GF-D8 (cell line): Measurements from ENCODE around the gene NFIB.

Experiments used
- DNase-seq: peaks from one replicate; lab custom pipeline; 2025; lab: John Stamatoyannopoulos, UW

NFIB gene

DNA sequence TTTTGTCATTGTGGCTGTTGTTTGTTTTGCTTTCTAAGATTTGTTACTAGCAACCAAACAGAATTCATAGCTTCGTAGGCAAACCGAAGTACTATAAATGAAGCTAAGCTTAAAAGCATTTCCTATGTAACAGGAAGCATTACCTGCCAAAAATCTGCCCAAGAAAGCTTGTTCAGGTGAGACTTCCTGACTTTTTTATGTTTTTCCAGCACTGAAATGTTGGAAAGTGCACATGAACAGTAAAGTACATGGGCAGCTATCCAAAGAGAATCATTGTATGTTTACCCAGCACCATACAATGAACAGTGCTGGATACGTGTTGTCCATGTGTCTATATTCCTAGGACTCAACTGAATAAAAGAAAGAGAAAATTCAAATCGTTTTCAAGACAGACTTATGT lies 247.1 kb downstream of the NFIB start:
- no peak for DNase-seq

DNA sequence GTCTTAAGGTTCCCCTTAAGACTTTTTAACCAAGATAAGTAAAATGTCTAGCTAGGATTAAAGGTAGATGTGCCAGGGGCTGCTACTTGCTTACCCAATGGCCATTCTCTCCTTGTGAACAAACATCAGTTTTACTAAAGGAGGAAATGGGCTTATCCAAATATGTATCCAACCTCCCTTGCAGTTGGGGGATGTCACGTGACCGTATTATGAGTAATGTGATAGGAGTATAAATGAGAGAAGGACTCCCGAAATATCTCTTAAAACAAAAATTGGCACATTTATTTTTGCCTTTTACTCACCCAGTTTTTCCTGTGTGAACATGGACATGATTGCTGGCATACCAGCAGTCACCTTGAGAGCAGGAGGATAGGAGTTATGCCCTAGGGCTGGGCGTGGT lies 247.9 kb downstream of the NFIB start:
- no peak for DNase-seq

DNA sequence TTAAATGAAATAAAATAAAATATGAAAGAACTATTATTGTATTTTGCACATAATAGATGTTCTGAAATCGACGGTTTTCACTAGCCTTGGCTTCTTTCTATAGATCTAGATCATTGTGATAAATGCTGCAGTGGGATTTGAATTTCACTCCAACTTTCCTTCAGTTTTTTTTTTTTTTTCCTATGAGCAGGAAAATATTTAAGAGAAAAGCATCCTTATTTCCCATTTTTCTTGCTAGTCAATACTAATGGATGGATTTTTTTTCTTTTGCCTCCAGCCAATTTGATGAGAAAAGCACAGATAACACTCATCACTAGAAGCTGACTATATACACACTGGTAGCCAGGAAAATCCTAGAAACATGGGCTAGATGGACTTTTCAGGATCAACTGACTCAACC lies 249.0 kb downstream of the NFIB start:
- DNase-seq, result no peak

DNA sequence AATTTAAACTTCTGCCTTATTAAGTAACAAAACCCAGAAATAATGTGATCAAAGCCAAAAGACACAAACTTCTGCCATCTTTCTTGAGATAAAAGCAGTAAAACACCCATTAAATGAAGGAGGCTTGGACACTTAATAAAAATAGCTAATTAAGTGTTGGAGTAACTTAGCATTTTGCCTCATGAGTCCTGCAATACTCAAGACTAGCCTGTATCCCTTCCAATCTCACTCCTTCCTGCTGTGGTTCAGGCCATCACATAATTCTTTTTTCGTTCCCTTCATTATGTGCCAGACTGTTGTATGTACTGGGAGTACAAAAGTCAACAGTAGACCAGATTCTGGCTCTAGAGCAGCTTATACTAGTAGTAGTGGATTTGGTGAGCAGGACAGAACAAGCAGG lies 250.2 kb downstream of the NFIB start:
- no peak for DNase-seq

- DNase-seq, result no peak
Observed at GRCh38 chr9:14062586-14063221, 251.2 kb downstream of the NFIB start.

GRCh38 chr9:14061936-14062585 lies 251.9 kb downstream of the NFIB start:
- DNase-seq, result no peak

GRCh38 chr9:14058325-14058688 lies 255.6 kb downstream of the NFIB start:
- no peak for DNase-seq

DNA sequence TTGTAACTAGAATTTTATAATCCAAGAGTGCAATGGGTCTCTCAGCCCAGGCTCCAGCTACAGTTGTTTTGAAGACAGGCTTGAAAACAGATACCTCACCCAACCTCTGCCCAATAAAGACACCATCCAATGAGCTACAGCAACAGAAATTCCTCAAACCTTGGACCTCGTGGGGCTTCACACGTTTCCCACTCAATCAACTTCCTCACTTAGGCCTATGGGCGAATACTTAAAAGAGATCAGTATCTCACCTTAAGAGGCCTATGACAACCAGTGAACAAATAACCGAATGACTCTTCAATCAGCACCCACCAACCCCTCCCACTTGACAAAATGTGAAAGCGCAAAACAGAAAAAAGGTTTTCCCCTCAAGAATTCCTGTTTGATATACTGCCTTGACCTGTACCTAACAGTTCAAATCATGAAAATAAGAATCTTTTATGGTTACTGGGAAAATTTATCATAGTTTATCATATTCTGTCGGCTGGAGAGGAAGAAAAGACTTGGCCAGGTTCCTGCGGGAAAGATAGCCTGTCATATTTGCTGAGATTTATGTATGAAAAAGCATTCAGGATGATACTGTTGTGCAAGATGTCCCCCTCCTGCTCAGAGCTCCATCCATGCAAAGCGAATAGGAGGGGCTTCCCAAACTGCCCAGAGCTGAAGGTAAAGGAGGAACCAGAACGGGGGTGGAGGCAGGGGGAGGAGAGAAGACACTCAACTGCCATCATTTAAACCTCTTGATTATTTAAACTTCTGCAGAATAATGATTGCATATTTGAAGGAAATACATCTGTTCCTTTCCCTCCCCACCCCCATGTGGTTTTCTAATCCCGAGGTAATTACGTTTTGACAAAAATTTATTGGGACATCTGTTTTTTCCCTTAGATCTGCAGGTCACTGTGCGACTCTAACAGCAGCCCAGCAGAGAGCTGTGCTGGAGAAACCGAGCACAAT lies 256.3 kb downstream of the NFIB start:
- no peak for DNase-seq

DNA sequence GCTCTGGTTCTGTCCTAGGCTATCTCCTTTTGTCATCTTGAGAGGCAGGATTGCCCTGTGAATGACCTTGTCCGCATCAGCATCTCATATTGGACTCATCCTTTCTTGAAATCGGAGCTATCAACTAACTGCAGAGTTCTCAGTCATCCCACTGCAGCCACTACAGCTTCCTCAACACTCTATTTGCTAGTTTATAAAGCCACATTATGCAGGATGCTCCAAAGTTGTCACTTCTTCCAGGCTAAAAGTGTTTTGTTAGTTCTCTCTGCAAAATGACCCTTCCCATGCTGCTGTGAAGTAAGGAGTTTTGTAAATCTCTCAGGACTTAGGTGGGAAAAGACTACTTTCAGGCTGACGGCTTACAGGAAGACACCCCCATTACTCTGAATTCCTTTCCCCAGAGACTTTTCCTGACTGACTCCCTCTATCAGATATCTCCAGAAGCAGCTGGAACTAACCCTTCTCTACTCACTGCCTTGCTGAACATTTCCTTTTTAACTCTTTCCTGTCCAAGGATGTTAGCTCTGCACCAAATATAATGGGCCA lies 257.6 kb downstream of the NFIB start:
- no peak for DNase-seq

GRCh38 chr9:14054096-14054495 lies 259.8 kb downstream of the NFIB start:
- no peak for DNase-seq

DNA sequence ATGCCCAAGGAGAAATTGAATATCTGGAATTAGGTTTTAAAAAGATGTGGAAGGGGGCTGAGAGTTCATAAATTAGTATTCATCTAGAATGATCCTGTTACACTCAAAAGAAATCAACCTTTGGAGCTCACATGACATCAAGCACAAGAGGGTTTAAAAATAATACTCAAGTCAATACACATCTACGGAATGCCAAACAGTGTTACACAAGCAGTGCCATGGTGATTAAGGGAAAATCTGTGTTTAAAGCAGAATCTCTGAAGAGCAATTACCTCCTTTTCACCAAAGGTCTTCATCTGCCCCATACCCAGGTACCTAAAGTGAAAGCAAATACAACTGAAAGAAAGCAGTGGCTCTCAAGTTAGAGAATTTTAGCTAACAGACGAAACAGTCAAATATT lies 261.6 kb downstream of the NFIB start:
- no peak for DNase-seq

- DNase-seq, result no peak
Observed at GRCh38 chr9:14051419-14051818, 262.5 kb downstream of the NFIB start.

DNA sequence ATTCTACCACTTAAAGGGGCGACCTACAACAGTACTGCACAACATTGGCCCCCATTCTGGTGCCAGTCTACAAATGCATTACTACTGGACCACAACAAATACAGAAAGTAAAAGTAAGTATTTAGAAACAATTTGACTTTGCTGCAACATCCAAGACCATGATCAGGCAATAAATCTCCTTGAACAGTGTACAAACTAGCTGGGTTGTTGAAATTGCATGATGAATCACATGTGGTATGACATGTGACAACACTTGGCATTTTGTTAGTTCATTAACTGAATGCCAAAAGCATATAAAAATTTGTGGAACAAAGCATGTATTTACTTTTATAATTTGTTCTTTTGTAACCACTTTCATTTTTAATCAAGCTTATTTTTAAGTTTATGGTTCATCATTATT lies 270.5 kb downstream of the NFIB start:
- no peak for DNase-seq

GRCh38 chr9:14037331-14037730 lies 276.6 kb downstream of the NFIB start:
- no peak for DNase-seq

DNA sequence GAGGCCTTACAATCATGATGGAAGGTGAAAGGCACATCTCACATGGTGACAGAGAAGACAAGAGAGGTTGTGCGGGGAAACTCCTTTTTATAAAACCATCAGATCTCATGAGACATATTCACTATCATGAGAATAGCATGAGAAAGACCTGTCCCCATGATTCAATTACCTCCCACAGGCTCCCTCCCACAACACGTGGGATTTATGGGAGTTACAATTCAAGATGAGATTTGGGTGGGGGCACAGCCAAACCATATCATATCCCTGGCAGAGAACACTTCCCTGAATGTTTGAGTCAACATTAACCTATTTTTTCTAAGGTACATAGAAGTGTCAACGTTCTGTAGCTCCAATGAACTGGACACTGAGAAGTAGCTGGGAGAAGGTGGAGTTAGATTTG lies 280.9 kb downstream of the NFIB start:
- no peak for DNase-seq
